ENCODE measurements around the gene LAS1L. TPM values are rescaled to one million over a fixed set of nuclear protein-coding genes. Genes with fewer than 3 reads are reported as not detected.

Gene LAS1L
- total and polyA plus RNA-seq, 2 donors (not counting 3 experiments of a cell fraction or from before 2014, with no cell fraction given) = 22.9 to 34.2 TPM

GRCh38 chrX:65537229-65537628 lies 2.6 kb upstream of the LAS1L start:
- ChIA-PET POLR2A (no interaction called here), CTCF (no interaction called here)
- Histone ChIP-seq H3K4me2 (ENCODE audit: insufficient read depth, low read length) (no peak overlapping the region), H3K79me2 (ENCODE audit: control insufficient read depth, insufficient read depth, low read length) (peaks cover 19% of the 10 kb centered on the region), H4K20me1 (replicated peaks; ENCODE audit: control insufficient read depth, extremely low read depth, insufficient read depth, low read length) (no peaks in the 10 kb centered on the region), H3K27me3 (ENCODE audit: control insufficient read depth in 2 of 2, insufficient read depth in 2 of 2, low read length in 2 of 2) (no peaks in the 10 kb centered on the region), H3K9me3 (replicated peaks; ENCODE audit: control insufficient read depth, insufficient read depth, low read length) (no peaks in the 10 kb centered on the region), H3K36me3 (ENCODE audit: control insufficient read depth in 2 of 2, extremely low read depth in 1 of 2, insufficient read depth in 2 of 2, low read length in 2 of 2) (no peaks in the 10 kb centered on the region), H3K4me1 (ENCODE audit: control insufficient read depth, extremely low read depth, insufficient read depth, low read length) (peaks cover 9% of the 10 kb centered on the region), H3K4me3 (replicated peaks in 1 of 3; ENCODE audit: insufficient read depth in 1 of 3, low read depth in 1 of 3, low read length in 3 of 3) (no peak overlapping the region), H2AFZ (ENCODE audit: low read depth, low read length) (no peak overlapping the region), H3K9me1 (replicated peaks; ENCODE audit: control insufficient read depth, extremely low read depth, insufficient read depth, low read length) (no peaks in the 10 kb centered on the region), H3K9ac (replicated peaks; ENCODE audit: extremely low read depth, insufficient read depth, low read length) (no peak overlapping the region), H3K27ac (ENCODE audit: insufficient read depth, low read depth, low read length) (no peak overlapping the region)
- TF ChIP-seq POLR2A (IDR thresholded peaks at IDR 0.05; ENCODE audit: low read depth, low read length) = no peak
- FAIRE-seq (no peak), DNase-seq (ENCODE audit: low read depth, low spot score) (no peak)
- intact Hi-C loops (cut with micrococcal nuclease) = no loop called here
- no TSS peak for BruUV-seq (replicated peaks)
- dilution Hi-C loops (cut with MboI; ENCODE audit: extremely low pct_ligation_motif_present, low sequenced_read_pairs) = no loop called here

GRCh38 chrX:65536291-65536690 lies 1.7 kb upstream of the LAS1L start:
- Histone ChIP-seq H4K20me1 (replicated peaks; ENCODE audit: control insufficient read depth, extremely low read depth, insufficient read depth, low read length) (no peaks in the 10 kb centered on the region), H3K9ac (replicated peaks; ENCODE audit: extremely low read depth, insufficient read depth, low read length) (no peak overlapping the region), H2AFZ (ENCODE audit: low read depth, low read length) (no peak overlapping the region), H3K79me2 (ENCODE audit: control insufficient read depth, insufficient read depth, low read length) (peaks cover 22% of the 10 kb centered on the region), H3K27me3 (ENCODE audit: control insufficient read depth in 2 of 2, insufficient read depth in 2 of 2, low read length in 2 of 2) (no peaks in the 10 kb centered on the region), H3K27ac (ENCODE audit: insufficient read depth, low read depth, low read length) (no peak overlapping the region), H3K4me3 (replicated peaks in 1 of 3; ENCODE audit: insufficient read depth in 1 of 3, low read depth in 1 of 3, low read length in 3 of 3) (no peak overlapping the region), H3K9me3 (replicated peaks; ENCODE audit: control insufficient read depth, insufficient read depth, low read length) (no peaks in the 10 kb centered on the region), H3K36me3 (ENCODE audit: control insufficient read depth in 2 of 2, extremely low read depth in 1 of 2, insufficient read depth in 2 of 2, low read length in 2 of 2) (no peaks in the 10 kb centered on the region), H3K4me1 (ENCODE audit: control insufficient read depth, extremely low read depth, insufficient read depth, low read length) (peaks cover 9% of the 10 kb centered on the region), H3K9me1 (replicated peaks; ENCODE audit: control insufficient read depth, extremely low read depth, insufficient read depth, low read length) (no peaks in the 10 kb centered on the region), H3K4me2 (ENCODE audit: insufficient read depth, low read length) (no peak overlapping the region)
- ChIA-PET POLR2A (no interaction called here), CTCF (no interaction called here)
- no peak for DNase-seq (ENCODE audit: low read depth, low spot score)
- BruUV-seq (replicated peaks) = no TSS peak
- FAIRE-seq = no peak
- intact Hi-C loops (cut with micrococcal nuclease) = no loop called here
- TF ChIP-seq MAX (IDR thresholded peaks at IDR 0.05; ENCODE audit: insufficient read depth, insufficient read length) = no peak
- TF ChIP-seq POLR2A (IDR thresholded peaks at IDR 0.05; ENCODE audit: low read depth, low read length) = no peak
- TF ChIP-seq JUN (IDR thresholded peaks at IDR 0.05; ENCODE audit: borderline replicate concordance, insufficient read depth, insufficient read length, low read depth) = no peak
- no peak for TF ChIP-seq MYC (IDR thresholded peaks at IDR 0.05; ENCODE audit: low read depth, low read length)
- no peak for TF ChIP-seq FOS (IDR thresholded peaks at IDR 0.05; ENCODE audit: borderline replicate concordance, insufficient read depth, low read length)
- TF ChIP-seq EZH2 (IDR thresholded peaks at IDR 0.05; ENCODE audit: borderline replicate concordance, low read depth, low read length, severe bottlenecking) = no peak
- TF ChIP-seq, protein P1, sequence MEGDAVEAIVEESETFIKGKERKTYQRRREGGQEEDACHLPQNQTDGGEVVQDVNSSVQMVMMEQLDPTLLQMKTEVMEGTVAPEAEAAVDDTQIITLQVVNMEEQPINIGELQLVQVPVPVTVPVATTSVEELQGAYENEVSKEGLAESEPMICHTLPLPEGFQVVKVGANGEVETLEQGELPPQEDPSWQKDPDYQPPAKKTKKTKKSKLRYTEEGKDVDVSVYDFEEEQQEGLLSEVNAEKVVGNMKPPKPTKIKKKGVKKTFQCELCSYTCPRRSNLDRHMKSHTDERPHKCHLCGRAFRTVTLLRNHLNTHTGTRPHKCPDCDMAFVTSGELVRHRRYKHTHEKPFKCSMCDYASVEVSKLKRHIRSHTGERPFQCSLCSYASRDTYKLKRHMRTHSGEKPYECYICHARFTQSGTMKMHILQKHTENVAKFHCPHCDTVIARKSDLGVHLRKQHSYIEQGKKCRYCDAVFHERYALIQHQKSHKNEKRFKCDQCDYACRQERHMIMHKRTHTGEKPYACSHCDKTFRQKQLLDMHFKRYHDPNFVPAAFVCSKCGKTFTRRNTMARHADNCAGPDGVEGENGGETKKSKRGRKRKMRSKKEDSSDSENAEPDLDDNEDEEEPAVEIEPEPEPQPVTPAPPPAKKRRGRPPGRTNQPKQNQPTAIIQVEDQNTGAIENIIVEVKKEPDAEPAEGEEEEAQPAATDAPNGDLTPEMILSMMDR (IDR thresholded peaks at IDR 0.05; ENCODE audit: extremely low read depth in 1 of 2, insufficient read depth in 1 of 2, low read depth in 1 of 2, low read length in 2 of 2) = no peak
- dilution Hi-C loops (cut with MboI; ENCODE audit: extremely low pct_ligation_motif_present, low sequenced_read_pairs) = no loop called here

Measured in endothelial cell of umbilical vein (primary cell).